Thyroid gland (tissue), 4 donors: ENCODE measurements around the gene HSPA1B.

Experiments
- POLR2A ChIP-seq, 2 donors: fragments of 450-650 bp; IDR thresholded peaks; one replicate each; pipeline ENCODE4 v1.6.1; 2017; ENCODE audit warnings: antibody characterized with exemption in 2 of 2, mild to moderate bottlenecking in 2 of 2, moderate library complexity in 1 of 2
- TF ChIP-seq, protein P1 (sequence below), 6 experiments: fragments of 200-600 bp in 3 of 6; fragments of 450-650 bp in 3 of 6; sonication (generic) in 3 of 6; IDR thresholded peaks; one replicate each; pipeline ENCODE4 v1.5.1; 2016 to 2019; ENCODE audit warnings: antibody characterized with exemption in 6 of 6, mild to moderate bottlenecking in 2 of 6, inconsistent platforms in 1 of 6, moderate library complexity in 1 of 6

DNA sequence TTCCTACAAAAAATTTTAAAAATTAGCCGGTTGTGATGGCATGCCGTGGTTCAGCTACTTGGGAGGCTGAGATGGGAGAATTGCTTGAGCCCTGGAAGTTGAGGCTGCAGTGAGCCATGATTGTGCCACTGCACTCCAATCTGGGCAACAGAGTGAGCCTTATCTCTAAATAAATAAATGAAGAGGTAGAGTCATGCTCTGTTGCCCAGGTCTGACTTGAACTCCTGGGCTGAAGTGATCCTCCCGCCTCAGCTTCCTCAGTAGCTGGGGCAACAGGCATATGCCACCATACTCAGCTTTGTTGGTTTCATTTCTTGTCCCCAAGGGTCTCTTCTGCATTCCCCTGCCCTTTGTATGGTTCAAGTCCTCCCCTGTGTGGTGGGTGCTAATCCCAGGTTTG is 17.0 kb downstream of the HSPA1B start:
- TF ChIP-seq, protein P1, sequence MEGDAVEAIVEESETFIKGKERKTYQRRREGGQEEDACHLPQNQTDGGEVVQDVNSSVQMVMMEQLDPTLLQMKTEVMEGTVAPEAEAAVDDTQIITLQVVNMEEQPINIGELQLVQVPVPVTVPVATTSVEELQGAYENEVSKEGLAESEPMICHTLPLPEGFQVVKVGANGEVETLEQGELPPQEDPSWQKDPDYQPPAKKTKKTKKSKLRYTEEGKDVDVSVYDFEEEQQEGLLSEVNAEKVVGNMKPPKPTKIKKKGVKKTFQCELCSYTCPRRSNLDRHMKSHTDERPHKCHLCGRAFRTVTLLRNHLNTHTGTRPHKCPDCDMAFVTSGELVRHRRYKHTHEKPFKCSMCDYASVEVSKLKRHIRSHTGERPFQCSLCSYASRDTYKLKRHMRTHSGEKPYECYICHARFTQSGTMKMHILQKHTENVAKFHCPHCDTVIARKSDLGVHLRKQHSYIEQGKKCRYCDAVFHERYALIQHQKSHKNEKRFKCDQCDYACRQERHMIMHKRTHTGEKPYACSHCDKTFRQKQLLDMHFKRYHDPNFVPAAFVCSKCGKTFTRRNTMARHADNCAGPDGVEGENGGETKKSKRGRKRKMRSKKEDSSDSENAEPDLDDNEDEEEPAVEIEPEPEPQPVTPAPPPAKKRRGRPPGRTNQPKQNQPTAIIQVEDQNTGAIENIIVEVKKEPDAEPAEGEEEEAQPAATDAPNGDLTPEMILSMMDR (IDR thresholded peaks at IDR 0.05): no peak
- no peak for TF ChIP-seq POLR2A (IDR thresholded peaks at IDR 0.05)
